HuH-7 (cell line): ENCODE data around the gene ST8SIA2.

Experiments
- DNase-seq: peaks from one replicate; pipeline ENCODE4 v3.0.0; 2011; ENCODE audit warnings: low spot score

Gene ST8SIA2

GRCh38 chr15:92494806-92495336 lies 101.2 kb downstream of the ST8SIA2 start:
- DNase-seq = no peak

GRCh38 chr15:92495446-92495845 lies 101.8 kb downstream of the ST8SIA2 start:
- no peak for DNase-seq

- no peak for DNase-seq
Observed at GRCh38 chr15:92499731-92500530, 106.2 kb downstream of the ST8SIA2 start.

GRCh38 chr15:92502336-92502735 lies 108.7 kb downstream of the ST8SIA2 start:
- DNase-seq = no peak

DNA sequence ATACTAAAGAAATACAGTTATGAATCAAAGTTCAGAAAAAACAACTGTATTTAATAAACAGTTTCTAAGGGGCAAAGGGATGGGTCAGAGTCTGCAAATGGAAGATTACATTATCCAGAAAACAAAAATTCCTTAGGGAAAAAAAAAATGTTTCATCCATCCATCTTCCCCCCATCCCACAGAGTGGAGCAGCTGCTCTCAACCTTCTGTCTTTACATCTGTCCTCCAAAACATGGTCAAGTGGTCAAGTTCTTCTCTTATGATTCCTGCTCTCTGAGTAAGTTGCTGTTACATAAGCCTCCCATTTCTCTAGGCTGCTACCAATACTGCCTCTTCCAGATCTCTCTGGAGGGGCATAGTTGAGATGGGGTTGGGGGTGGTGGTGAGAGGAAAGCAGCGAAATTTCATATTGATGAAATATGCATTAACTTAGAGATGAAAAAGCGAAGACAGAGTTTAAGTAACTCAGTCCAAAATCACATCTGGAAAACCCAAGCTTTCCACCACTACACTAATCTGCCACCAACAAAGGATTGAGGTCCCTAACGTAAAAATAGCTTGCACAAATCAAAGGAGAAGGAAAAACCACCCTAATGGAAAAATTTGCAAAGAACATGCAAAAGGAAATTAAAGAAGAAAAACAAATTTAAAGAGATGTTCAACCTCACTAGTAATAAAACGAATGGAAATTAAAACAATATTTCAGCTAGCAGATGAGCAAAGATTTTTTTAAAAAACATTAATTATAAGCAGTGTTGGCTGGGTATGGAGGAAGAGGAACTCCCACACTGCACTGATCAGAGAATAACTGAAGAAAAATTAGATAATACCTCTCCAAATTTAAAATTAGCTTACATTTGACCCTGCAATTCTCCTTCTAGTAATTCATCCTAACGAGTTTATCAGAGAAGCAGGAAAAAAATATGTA lies 109.5 kb downstream of the ST8SIA2 start:
- no peak for DNase-seq

GRCh38 chr15:92503889-92504288 lies 110.2 kb downstream of the ST8SIA2 start:
- no peak for DNase-seq

DNA sequence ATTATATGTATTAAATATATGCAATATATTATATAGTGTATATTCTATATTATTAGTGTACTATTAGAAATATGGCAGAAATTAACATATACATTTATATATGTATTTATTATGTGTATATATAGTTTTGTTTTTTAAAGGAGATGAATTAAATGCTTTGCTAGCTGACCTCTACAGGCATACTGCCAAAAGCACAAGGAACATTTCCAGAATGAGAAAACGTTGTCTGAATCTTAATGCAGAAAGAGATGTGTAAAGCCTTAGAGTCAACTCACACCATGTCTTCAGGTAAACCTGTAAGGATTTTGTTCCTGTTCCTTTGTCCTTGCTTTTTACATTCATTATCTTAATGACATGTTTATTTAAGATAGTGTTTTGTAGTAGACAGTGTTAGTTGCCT lies 111.9 kb downstream of the ST8SIA2 start:
- no peak for DNase-seq

DNA sequence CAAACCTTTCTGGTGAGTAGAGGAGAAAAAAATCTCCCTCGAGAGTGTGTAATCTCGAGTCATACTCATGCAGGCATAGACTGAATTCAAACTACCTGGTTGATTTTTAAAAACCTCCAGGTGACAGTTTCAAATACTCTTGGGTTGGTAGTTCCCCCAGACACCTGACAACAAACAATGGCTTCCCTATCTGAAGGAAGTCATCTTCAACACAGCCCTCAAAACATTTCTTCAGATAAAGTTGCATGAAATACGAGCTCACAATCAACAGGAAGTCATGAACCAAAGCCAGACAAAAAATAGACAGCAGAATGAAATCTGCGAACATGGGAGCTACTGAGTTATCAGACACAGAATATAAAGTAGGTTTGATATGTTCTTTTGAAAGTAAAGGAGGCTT lies 112.8 kb downstream of the ST8SIA2 start:
- DNase-seq = no peak

DNA sequence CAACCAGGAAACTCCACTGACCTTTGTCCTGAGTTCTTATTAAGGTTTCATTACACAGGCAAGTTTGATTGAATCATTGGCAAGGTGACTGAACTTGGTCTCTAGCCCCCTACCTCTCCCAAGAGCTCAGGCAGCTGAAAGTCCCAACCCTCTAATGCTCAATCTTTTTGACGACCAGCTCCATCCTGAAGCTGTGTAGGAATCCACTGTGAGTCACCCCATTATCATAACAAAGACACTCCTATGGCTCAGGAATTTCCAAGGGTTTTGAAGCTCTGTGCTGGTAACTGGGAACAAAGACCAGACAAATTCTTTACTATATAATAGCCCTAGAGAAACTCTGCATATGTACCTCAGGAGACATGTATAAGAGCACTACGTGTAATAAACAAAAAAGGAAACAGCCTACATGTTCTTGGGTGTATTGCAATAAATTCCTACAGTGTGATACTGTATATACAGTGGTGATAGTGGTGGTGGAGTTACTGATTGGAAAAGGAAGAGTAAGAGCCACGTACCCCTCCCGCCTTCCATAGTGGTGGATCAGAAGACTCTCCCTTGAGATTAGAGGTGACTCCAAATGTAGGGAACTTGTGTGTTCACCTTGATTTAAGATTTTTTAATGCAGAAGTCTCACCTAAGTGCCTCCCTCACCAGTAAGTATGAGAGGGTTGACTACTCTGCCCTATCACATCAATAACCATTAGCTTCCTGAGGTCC lies 116.6 kb downstream of the ST8SIA2 start:
- DNase-seq = no peak
